Stomach smooth muscle (tissue), 2 donors: ENCODE data around the gene ZBED1.

Source experiments
- H3K27ac ChIP-seq: one replicate; pipeline ENCODE4 v1.7.0; 2013; ENCODE audit warnings: mild to moderate bottlenecking, low read length, inconsistent platforms
- H3K27me3 ChIP-seq, 2 donors: one replicate each; pipeline ENCODE4 v1.7.0; 2013; ENCODE audit warnings: low read length in 2 of 2; ENCODE audit not compliant: insufficient read depth in 2 of 2, control insufficient read depth in 1 of 2
- H3K36me3 ChIP-seq, 2 donors: one replicate each; pipeline ENCODE4 v1.7.0; 2013; ENCODE audit warnings: low read length in 2 of 2; ENCODE audit not compliant: control insufficient read depth in 2 of 2, insufficient read depth in 2 of 2
- H3K4me1 ChIP-seq: one replicate; pipeline ENCODE4 v1.7.0; 2013; ENCODE audit warnings: low read length; ENCODE audit not compliant: control insufficient read depth, insufficient read depth
- H3K4me3 ChIP-seq, 2 donors: one replicate each; pipeline ENCODE4 v1.7.0; 2013; ENCODE audit warnings: low read length in 2 of 2
- H3K9ac ChIP-seq, 2 donors: one replicate each; pipeline ENCODE4 v1.7.0; 2013; ENCODE audit warnings: low read length in 2 of 2, mild to moderate bottlenecking in 1 of 2
- H3K9me3 ChIP-seq, 2 donors: one replicate each; pipeline ENCODE4 v1.7.0; 2013; ENCODE audit warnings: low read length in 2 of 2; ENCODE audit not compliant: control insufficient read depth in 2 of 2
- donor health status: healthy.
- donor health status: Pancreatic carcinoma.

The ZBED1 gene

DNA sequence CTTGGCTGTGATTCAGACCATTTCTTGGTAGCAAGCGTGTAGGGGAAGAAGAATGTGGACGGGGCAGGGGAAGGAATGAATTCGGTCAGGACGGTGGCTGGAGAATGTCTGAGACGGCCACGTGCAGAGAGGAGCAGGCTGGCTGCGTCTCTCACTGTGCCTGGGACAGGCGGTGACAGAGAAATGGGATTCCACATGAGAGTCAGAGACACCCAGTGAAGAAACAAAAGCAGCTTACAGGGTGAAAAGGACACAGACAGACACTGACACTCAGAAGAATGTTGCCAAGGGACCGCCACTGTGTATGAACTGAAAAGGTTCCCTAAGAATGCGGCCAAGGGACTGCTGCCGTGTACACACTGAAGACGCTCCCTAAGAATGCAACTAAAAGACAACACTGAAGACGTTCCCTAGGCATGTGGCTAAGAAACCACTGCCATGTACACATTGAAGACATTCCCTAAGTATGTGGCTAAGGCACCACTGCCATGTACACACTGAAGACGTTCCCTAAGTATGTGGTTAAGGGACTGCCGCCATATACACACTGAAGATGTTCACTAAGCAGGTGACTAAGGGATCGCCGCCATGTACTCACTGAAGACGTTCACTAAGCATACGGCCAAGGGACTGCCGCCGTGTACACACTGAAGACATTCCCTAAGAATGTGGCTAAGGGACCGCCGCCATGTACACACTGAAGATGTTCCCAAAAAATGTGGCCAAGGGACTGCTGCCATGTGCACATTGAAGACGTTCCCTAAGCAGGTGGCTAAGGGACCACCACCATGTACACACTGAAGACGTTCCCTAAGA is 49.1 kb downstream of the ZBED1 start:
- no peaks in the 10 kb centered on the region for H3K9me3 ChIP-seq
- H3K27me3 ChIP-seq, result no peaks in the 10 kb centered on the region
- H3K36me3 ChIP-seq, result no peaks in the 10 kb centered on the region
- no peak overlapping the region for H3K27ac ChIP-seq
- no peak overlapping the region for H3K9ac ChIP-seq
- no peak overlapping the region for H3K4me3 ChIP-seq
- peaks cover 7% of the 10 kb centered on the region for H3K4me1 ChIP-seq

DNA sequence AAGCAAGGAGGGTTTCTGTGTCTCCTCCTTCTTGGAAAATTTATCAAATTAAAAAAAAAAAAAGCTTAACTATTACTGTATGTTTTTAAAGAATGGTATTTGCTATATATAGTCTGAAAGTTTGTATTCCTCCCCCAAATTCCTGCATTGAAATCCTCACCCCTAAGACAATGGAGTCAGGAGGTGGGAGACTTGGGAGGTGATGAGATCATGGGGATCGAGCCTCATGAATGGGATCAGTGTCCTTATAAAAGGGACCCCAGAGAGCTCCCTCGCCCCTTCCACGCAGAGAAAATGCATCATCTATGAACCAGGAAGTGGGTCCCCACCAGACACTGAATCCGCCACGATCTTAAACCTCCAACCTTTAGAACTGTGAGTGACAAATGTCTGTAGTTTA is 50.1 kb downstream of the ZBED1 start:
- H3K36me3 ChIP-seq, result no peaks in the 10 kb centered on the region
- no peak overlapping the region for H3K4me3 ChIP-seq
- no peak overlapping the region for H3K9ac ChIP-seq
- H3K27ac ChIP-seq, result no peak overlapping the region
- H3K27me3 ChIP-seq, result no peaks in the 10 kb centered on the region
- H3K4me1 ChIP-seq, result peaks cover 7% of the 10 kb centered on the region
- H3K9me3 ChIP-seq, result no peaks in the 10 kb centered on the region

- no peaks in the 10 kb centered on the region for H3K27me3 ChIP-seq
- H3K27ac ChIP-seq, result no peak overlapping the region
- H3K4me3 ChIP-seq, result no peak overlapping the region
- H3K4me1 ChIP-seq, result peaks cover 7% of the 10 kb centered on the region
- H3K9ac ChIP-seq, result no peak overlapping the region
- H3K36me3 ChIP-seq, result peaks cover 0 to 2% of the 10 kb centered on the region in 2 donors
- no peaks in the 10 kb centered on the region for H3K9me3 ChIP-seq
Observed at GRCh38 chrX:2449135-2449886, 51.5 kb downstream of the ZBED1 start.

GRCh38 chrX:2447484-2447883 is 53.3 kb downstream of the ZBED1 start:
- Histone ChIP-seq H3K36me3 (peaks cover 0 to 2% of the 10 kb centered on the region in 2 donors), H3K4me1 (peaks cover 7% of the 10 kb centered on the region), H3K4me3 (no peak overlapping the region), H3K9ac (no peak overlapping the region), H3K27ac (no peak overlapping the region), H3K27me3 (no peaks in the 10 kb centered on the region), H3K9me3 (no peaks in the 10 kb centered on the region)

DNA sequence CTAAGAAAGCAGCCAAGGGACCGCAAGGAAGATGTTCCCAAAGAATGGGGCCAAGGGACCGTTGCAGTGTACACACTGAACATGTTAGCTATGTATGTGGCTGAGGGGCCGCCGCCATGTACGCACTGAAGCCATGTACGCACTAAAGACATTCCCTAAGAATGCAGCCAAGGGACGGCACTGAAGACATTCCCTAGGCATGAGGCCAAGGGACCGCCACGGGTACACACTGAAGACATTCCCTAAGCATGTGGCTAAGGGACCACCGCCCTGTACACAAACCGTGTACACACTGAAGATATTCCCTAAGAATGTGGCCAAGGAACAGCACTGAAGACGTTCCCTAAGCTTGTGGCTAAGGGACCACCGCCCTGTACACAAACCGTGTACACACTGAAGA is 54.0 kb downstream of the ZBED1 start:
- Histone ChIP-seq H3K4me1 (peaks cover 2% of the 10 kb centered on the region), H3K4me3 (no peak overlapping the region), H3K27ac (no peak overlapping the region), H3K36me3 (peaks cover 0 to 2% of the 10 kb centered on the region in 2 donors), H3K9me3 (no peaks in the 10 kb centered on the region), H3K9ac (no peak overlapping the region), H3K27me3 (no peaks in the 10 kb centered on the region)

DNA sequence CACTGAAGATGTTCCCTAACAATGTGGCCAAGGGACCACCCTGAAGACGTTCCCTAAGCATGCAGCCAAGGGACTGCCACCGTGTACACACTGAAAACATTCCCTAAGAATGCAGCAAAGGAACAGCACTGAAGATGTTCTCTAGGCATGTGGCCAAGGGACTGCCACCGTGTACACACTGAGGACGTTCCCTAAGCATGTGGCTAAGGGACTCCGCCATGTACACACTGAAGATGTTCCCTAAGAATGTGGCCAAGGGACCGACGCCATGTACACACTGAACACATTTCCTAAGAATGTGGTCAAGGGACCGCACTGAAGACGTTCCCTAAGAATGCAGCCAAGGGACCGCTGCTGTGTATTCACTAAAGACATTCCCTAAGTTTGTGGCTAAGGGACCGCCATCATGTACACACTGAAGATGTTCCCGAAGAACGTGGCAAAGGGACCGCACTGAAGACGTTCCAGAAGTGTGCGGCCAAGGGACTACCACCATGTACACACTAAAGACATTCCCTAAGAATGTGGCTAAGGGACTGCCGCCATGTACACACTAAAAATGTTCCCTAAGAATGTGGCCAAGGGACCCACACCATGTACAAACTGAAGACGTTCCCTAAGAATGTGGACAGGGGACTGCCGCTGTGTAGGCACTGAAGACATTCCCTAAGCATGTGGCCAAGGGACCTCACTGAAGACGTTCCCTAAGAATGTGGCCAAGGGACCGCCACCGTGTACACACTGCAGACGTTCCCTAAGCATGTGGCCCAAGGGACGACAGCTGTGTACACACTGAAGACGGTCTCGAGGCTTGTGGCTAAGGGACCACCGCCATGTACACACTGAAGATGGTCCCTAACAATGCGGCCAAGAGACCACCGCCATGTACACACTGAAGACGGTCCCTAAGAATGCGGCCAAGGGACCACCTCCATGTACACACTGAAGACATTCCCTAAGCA is 54.8 kb downstream of the ZBED1 start:
- H3K27me3 ChIP-seq, result no peaks in the 10 kb centered on the region

GRCh38 chrX:2442694-2443093 is 58.1 kb downstream of the ZBED1 start:
- no peak overlapping the region for H3K9ac ChIP-seq
- no peak overlapping the region for H3K4me3 ChIP-seq
- H3K36me3 ChIP-seq, result peaks cover 4 to 5% of the 10 kb centered on the region in 2 donors
- peaks cover 0 to 5% of the 10 kb centered on the region in 2 donors for H3K9me3 ChIP-seq
- no peak overlapping the region for H3K27ac ChIP-seq
- no peaks in the 10 kb centered on the region for H3K27me3 ChIP-seq
- H3K4me1 ChIP-seq, result no peaks in the 10 kb centered on the region

More for the DNA sequence above, 54.8 kb downstream of the ZBED1 start:
- Histone ChIP-seq H3K9me3 (no peaks in the 10 kb centered on the region), H3K4me3 (no peak overlapping the region), H3K27ac (no peak overlapping the region), H3K36me3 (peaks cover 0 to 2% of the 10 kb centered on the region in 2 donors), H3K9ac (no peak overlapping the region), H3K4me1 (no peaks in the 10 kb centered on the region)

DNA sequence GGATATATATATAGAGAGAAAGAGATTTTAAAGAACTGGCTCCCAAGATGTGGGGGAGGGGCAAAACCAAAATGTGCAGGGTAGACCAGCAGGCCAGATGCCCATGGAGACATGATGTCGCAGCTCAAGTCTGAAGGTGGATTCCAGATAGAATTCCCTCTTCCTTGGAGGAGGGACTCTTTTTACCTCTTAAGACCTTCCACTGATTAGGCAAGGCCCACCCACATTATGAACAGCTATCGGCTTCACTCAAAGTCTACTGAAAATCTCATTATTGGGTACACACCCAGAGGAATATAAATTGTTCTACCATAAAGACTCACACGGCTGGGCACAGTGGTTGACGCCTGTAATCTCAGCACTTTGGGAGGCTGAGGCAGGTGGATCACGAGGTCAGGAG is 59.3 kb downstream of the ZBED1 start:
- peaks cover 0 to 5% of the 10 kb centered on the region in 2 donors for H3K9me3 ChIP-seq
- no peak overlapping the region for H3K27ac ChIP-seq
- H3K4me3 ChIP-seq, result no peak overlapping the region
- no peaks in the 10 kb centered on the region for H3K27me3 ChIP-seq
- no peak overlapping the region for H3K9ac ChIP-seq
- peaks cover 4 to 5% of the 10 kb centered on the region in 2 donors for H3K36me3 ChIP-seq
- H3K4me1 ChIP-seq, result no peaks in the 10 kb centered on the region

DNA sequence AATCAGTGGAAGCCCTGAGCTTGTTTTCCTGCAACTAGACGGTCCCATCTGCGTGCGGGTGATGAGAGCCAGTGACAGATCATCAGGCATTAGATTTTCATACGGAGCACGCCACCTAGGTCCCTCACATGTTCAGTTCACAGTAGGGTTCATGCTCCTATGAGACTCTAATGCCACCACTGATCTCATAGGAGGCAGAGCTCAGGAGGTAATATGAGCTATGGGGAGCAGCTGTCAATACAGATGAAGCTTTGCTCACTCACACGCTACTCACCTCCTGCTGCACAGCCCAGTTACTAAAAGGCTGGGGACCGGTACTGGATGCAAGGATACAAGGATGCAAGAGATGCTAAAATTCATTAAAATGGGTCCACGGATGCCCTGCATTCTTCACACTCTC is 61.2 kb downstream of the ZBED1 start:
- Histone ChIP-seq H3K36me3 (peaks cover 3 to 5% of the 10 kb centered on the region in 2 donors), H3K4me1 (no peaks in the 10 kb centered on the region), H3K9me3 (peaks cover 0 to 5% of the 10 kb centered on the region in 2 donors), H3K9ac (no peak overlapping the region), H3K4me3 (no peak overlapping the region), H3K27ac (no peak overlapping the region), H3K27me3 (no peaks in the 10 kb centered on the region)
